HG02943 (cell line): ENCODE data around the gene ZSWIM1.
A peak's percentile ranks its signal among the peaks of the same experiment; 100 is the strongest.
"Not testable (repeated sequence)": the region's sequence is repeated elsewhere in the genome, so short reads cannot be mapped to it uniquely, and the experiment has no call there.

Experiments
- ATAC-seq: cut with Tn5 transposase; IDR thresholded peaks from one replicate; pipeline ENCODE4 v1.9.1; 2021; ENCODE audit warnings: mild to moderate bottlenecking, low read depth, moderate library complexity; ENCODE audit not compliant: unreplicated experiment

The ZSWIM1 gene

GRCh38 chr20:45853484-45853883, 27.5 kb upstream of the ZSWIM1 start:
- ATAC-seq: no peak

- ATAC-seq: peak; percentile 97
Measured at GRCh38 chr20:45857114-45857881, 23.7 kb upstream of the ZSWIM1 start, which contains the start of the genes ACOT8 and ZSWIM3. Gene ACOT8, minus strand, starts transcription at chr20:45857392. Its CDS starts 77 bp downstream, at chr20:45857315. Gene ZSWIM3, plus strand, starts transcription at chr20:45857614. Its CDS starts 212 bp downstream, at chr20:45857826.

- ATAC-seq: no peak
Measured at GRCh38 chr20:45857882-45858216, 23.2 kb upstream of the ZSWIM1 start.

- no peak for ATAC-seq
Measured at GRCh38 chr20:45859916-45860315, 21.1 kb upstream of the ZSWIM1 start.

GRCh38 chr20:45860560-45861220, 20.3 kb upstream of the ZSWIM1 start:
- no peak for ATAC-seq

GRCh38 chr20:45861221-45862075, 19.6 kb upstream of the ZSWIM1 start:
- ATAC-seq: no peak

- ATAC-seq: no peak
Measured at GRCh38 chr20:45863543-45864470, 17.2 kb upstream of the ZSWIM1 start.

- no peak for ATAC-seq
Measured at GRCh38 chr20:45866454-45866853, 14.6 kb upstream of the ZSWIM1 start.

GRCh38 chr20:45867136-45867818, 13.8 kb upstream of the ZSWIM1 start:
- ATAC-seq: no peak

GRCh38 chr20:45867819-45868176, 13.2 kb upstream of the ZSWIM1 start:
- no peak for ATAC-seq

- ATAC-seq: no peak
Measured at GRCh38 chr20:45872626-45873025, 8.4 kb upstream of the ZSWIM1 start.

- ATAC-seq: no peak
Measured at GRCh38 chr20:45873409-45874103, 7.5 kb upstream of the ZSWIM1 start.

GRCh38 chr20:45874104-45874481, 6.9 kb upstream of the ZSWIM1 start:
- not testable (repeated sequence) for ATAC-seq

GRCh38 chr20:45874576-45874975, 6.5 kb upstream of the ZSWIM1 start:
- no peak for ATAC-seq

- ATAC-seq: no peak
Measured at GRCh38 chr20:45878076-45878761, 2.8 kb upstream of the ZSWIM1 start.

GRCh38 chr20:45882469-45883099, 1.6 kb downstream of the ZSWIM1 start:
- ATAC-seq: no peak

GRCh38 chr20:45883100-45883469, 2.1 kb downstream of the ZSWIM1 start:
- no peak for ATAC-seq
